GM12872 (cell line): ENCODE results near the gene SMPD3.

ENCODE experiments used
- TF ChIP-seq, protein P1 (sequence below): IDR thresholded peaks from 3 replicates; pipeline ENCODE4 v1.5.1; 2011; ENCODE audit warnings: low read depth, mild to moderate bottlenecking, low read length, moderate library complexity; ENCODE audit not compliant: insufficient read depth

The SMPD3 gene

DNA sequence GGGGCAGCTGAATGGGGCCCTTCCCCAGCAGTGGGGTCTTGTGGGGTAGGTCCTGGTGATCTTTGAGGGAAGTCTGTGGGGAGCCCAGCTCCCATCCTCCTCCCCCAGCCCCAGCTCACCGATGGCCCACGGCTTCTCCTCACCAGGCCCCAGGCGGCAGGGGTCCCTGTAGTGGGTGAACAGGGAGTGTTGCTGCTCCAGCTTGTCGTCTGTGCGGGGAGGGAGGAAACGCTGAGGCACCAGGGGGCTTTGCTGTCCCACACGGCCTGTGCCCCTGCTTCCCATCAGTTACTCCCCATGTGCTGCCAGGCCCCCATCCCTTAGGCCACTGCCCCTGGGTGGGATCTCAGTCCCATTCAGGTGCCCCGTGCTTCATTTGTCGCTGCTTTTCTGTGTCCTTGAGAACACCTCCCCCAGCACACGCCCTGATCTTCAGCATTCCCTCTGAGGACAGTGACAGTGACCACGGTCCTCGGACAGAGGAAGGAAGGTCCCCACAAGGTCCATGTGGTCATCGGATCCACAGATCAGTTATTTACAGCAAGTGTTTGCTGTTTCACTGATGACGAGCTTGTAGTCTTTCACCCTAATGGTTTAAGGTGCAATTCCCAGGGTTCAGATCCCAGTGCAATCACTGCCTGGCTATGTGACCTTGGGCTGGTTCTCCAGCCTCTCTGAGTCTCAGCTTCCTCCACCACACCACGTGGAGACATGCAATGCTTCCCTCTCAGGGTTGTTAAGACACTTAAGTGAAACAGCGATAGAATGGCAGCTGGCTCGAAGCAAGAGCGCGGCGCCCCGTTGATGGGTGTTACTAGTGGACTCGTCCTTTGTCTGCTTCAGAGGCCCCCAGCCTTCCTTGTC, 84.4 kb downstream of the SMPD3 start:
- TF ChIP-seq, protein P1, sequence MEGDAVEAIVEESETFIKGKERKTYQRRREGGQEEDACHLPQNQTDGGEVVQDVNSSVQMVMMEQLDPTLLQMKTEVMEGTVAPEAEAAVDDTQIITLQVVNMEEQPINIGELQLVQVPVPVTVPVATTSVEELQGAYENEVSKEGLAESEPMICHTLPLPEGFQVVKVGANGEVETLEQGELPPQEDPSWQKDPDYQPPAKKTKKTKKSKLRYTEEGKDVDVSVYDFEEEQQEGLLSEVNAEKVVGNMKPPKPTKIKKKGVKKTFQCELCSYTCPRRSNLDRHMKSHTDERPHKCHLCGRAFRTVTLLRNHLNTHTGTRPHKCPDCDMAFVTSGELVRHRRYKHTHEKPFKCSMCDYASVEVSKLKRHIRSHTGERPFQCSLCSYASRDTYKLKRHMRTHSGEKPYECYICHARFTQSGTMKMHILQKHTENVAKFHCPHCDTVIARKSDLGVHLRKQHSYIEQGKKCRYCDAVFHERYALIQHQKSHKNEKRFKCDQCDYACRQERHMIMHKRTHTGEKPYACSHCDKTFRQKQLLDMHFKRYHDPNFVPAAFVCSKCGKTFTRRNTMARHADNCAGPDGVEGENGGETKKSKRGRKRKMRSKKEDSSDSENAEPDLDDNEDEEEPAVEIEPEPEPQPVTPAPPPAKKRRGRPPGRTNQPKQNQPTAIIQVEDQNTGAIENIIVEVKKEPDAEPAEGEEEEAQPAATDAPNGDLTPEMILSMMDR = no peak

DNA sequence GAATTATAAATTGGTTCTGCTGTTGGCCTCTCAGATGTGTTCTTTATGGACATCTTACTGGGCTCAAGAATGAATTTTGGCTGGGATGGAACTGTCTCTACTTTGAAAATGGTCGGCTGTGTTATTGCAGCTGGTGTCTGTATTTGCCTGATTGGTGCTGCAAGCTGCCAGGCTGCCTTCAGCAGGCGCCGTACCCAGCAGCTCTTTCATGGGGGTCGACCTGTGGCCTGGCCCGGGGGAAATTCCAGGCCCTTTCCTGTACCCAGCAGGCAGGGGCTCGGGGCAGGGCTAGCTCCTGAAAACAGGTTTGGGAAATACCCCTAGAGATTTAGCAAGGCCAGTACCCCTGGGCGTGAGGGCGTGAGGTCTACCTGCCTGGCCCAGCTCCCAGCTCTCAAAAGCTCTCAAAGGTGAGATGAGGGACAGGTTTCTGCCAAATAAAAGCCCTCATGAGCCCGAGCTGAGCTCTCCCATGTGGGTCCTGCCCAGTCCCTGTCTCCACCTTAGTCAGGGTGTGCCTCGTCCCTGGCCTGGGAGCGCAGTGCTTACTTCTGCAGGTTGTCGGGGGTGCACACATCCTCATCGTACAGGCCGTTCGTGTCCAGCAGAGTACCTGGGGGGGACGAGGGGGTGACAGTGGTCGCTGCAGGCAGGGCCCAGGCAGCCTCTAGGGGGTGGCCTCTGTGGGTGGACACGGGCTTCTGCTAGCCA, 85.2 kb downstream of the SMPD3 start:
- TF ChIP-seq, protein P1 = no peak

DNA sequence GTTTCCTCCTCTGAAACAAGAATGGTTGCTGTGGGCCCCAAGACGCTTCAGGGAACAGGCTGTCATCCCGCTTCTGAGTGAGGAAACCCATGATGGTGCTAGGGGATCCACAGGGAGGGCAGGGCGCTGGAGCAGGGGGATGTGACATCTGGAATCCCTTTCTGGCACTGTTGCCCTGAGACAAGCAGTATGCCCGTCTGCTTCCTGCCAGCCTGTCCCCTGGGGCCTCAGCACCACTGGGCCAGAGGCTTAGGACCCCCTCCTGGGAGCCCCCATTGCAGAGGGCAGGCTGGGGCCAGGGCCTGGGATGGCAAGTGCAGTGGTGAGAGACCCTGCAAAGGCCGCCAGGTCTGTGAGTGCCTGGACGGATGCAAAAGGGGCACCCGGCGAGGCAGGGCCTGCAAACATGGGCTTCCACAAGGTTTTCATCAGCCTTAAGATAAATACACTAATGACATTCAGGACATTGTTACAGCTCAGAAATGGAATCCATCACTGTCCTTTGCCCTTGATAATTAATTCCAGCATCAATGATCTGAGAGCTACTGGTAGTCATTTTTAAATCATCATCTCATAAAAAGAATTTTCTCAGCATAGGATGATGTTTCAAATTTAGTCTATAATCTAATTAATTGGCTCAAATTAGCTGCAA, 85.9 kb downstream of the SMPD3 start:
- TF ChIP-seq, protein P1 = no peak

DNA sequence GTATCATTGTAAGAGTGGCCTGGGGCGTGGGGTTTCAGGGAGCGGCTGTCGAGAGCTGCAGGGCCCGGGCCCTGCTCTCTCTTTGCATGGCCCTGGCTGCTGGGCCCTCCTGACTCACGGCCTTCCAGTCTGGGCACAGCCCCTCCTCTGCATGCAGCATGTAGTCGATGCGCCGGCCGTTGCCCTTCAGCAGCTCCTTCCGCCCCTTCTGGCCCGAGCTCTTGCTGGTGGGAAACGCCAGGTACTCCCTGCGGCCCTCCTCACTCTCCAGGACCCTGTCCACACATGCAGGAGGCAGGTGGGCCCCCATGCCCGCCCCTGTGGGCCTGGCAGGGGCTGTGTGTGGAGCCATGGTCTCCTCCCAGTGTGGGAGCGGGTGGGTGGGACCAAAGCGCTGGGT, 86.8 kb downstream of the SMPD3 start:
- TF ChIP-seq, protein P1 = no peak

DNA sequence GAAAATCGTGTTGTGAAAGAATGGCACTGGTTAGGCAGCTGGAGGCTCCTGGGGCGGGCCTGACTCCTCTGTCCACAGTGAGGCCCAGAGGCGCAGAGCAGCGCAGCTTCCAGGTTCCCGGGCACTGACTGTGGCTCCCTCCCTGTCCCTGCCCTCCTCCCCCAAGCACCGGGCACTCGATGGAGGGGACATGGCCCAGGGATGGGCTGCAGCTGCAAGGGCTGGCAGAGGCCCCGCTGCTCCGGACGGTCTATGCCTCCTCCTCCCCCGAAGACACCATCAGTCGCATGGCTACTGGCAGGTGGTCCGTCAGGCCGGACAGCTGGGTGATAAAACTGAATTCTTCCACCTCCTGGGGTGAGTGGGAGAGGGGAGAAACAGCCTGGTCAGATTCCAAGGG, 87.4 kb downstream of the SMPD3 start:
- TF ChIP-seq, protein P1 = no peak

DNA sequence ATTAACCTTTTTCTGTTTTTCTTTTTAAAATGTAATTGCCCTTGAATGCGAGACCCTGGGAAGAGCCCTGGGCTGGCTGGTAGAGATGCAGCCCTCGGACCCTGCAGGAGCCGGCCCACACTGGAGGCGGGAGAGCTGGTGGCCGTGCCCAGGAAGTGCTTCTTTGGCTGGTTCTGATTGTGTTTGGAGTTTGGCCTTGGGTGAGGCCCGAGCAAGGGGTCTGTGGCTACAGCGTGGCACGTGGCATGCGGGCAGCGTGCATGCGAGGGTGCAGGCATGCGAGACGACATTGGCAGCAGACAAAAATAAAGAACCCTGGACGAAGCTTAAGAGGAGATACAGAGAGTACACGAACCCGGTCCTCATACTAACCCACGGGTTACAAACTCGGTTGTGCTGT, 87.8 kb downstream of the SMPD3 start:
- TF ChIP-seq, protein P1 = no peak

DNA sequence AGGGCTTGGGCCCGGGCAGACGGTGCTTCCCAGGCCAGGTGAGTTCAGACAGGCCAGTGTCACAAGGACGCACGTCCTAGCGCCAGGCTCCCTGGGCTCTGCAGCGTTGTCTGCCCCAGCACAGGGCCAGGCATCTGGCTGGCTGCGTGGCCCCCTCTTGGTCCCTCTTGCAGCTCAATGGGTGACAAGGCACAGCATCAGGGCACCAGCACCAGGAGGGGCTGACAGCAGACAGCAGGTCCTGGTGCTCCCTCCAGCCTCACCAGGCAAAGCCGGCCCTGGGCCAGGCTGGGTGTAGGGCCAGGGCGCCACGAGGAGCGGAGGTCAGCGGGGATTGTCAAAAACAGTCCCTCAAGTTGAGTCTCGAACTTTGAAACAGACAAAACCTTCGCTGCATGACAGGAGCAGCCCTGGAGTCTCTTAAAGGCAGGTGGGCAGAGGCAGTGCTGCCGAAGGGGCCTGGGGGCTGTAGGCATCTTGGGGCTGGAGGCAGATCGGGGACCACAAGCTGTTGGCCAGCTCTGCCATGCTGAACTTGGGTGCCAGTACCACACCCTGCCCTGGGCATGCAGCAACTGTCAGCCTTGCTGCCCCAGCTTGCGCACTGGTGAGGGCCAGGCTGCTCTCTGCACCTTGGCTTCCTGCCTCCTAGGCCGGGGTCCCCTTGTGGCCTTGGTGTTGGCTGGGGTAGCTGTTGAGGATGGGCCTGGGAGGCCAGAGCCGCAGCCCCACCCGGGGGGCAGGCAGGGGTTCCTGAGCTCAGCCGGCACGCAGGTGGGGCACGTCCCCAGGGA, 88.7 kb downstream of the SMPD3 start:
- TF ChIP-seq, protein P1 = no peak
